ENCODE measurements around the gene LDLRAD4. TPM values are rescaled to one million over a fixed set of nuclear protein-coding genes. Genes with fewer than 3 reads are reported as not detected.

The LDLRAD4 gene
- polyA plus RNA-seq, 1 donor, result 9.3 TPM

- no peak for DNase-seq (ENCODE audit: low read depth)
Observed at GRCh38 chr18:13530033-13530878, 311.7 kb downstream of the LDLRAD4 start.

GRCh38 chr18:13530879-13531387 lies 312.4 kb downstream of the LDLRAD4 start:
- DNase-seq (ENCODE audit: low read depth), result no peak

GRCh38 chr18:13531681-13532325 lies 313.2 kb downstream of the LDLRAD4 start:
- no peak for DNase-seq (ENCODE audit: low read depth)

- no peak for DNase-seq (ENCODE audit: low read depth)
Observed at GRCh38 chr18:13532406-13533075, 314.0 kb downstream of the LDLRAD4 start.

GRCh38 chr18:13534631-13535030 lies 316.1 kb downstream of the LDLRAD4 start:
- DNase-seq (ENCODE audit: low read depth), result no peak

GRCh38 chr18:13536578-13536977 lies 318.0 kb downstream of the LDLRAD4 start:
- DNase-seq (ENCODE audit: low read depth), result no peak

GRCh38 chr18:13537022-13537780 lies 318.6 kb downstream of the LDLRAD4 start:
- no peak for DNase-seq (ENCODE audit: low read depth)

GRCh38 chr18:13538630-13539029 lies 320.1 kb downstream of the LDLRAD4 start:
- no peak for DNase-seq (ENCODE audit: low read depth)

GRCh38 chr18:13539050-13539449 lies 320.5 kb downstream of the LDLRAD4 start:
- no peak for DNase-seq (ENCODE audit: low read depth)

GRCh38 chr18:13539843-13540476 lies 321.4 kb downstream of the LDLRAD4 start:
- DNase-seq (ENCODE audit: low read depth), result no peak

GRCh38 chr18:13540477-13541182 lies 322.1 kb downstream of the LDLRAD4 start:
- DNase-seq (ENCODE audit: low read depth), result no peak

- no peak for DNase-seq (ENCODE audit: low read depth)
Observed at GRCh38 chr18:13541621-13542519, 323.3 kb downstream of the LDLRAD4 start.

- DNase-seq (ENCODE audit: low read depth), result no peak
Observed at GRCh38 chr18:13542520-13542847, 323.9 kb downstream of the LDLRAD4 start.

- DNase-seq (ENCODE audit: low read depth), result no peak
Observed at GRCh38 chr18:13543144-13543543, 324.6 kb downstream of the LDLRAD4 start.

- no peak for DNase-seq (ENCODE audit: low read depth)
Observed at GRCh38 chr18:13543811-13544732, 325.5 kb downstream of the LDLRAD4 start.

GRCh38 chr18:13544953-13545352 lies 326.4 kb downstream of the LDLRAD4 start:
- DNase-seq (ENCODE audit: low read depth), result no peak

GRCh38 chr18:13545514-13545913 lies 327.0 kb downstream of the LDLRAD4 start:
- no peak for DNase-seq (ENCODE audit: low read depth)

GRCh38 chr18:13545955-13546354 lies 327.4 kb downstream of the LDLRAD4 start:
- no peak for DNase-seq (ENCODE audit: low read depth)

Data from forelimb muscle (tissue), 1 donor.